IPS-NIHi7 (cell line): ENCODE data around the gene OR2D3.
A peak's percentile ranks its signal among the peaks of the same experiment; 100 is the strongest.
"Not testable (repeated sequence)": the region's sequence is repeated elsewhere in the genome, so short reads cannot be mapped to it uniquely, and the experiment has no call there.

Experiments used
- DNase-seq: peaks from one replicate; pipeline ENCODE4 v3.0.0; 2012; ENCODE audit warnings: mixed read lengths; ENCODE audit errors: extremely low spot score

The OR2D3 gene, protein sequence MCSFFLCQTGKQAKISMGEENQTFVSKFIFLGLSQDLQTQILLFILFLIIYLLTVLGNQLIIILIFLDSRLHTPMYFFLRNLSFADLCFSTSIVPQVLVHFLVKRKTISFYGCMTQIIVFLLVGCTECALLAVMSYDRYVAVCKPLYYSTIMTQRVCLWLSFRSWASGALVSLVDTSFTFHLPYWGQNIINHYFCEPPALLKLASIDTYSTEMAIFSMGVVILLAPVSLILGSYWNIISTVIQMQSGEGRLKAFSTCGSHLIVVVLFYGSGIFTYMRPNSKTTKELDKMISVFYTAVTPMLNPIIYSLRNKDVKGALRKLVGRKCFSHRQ

DNA sequence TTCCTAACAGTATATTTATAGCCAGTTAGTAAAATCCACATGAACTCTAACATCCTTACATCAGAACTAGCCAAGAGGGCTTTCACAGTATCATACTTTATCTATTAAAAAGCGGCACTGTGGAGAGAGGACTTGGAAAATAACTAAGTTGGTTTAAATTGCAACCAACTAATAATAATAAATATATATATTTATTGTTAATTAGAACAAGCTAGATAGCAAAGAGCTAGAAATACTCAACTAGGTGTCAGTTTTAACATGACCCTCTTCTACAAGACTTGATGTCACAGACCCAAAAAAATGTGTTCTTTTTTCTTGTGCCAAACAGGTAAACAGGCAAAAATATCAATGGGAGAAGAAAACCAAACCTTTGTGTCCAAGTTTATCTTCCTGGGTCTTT lies at the start of gene OR2D3:
Gene OR2D3 (plus strand): TSS at position 301 of the 400 bp plus-strand sequence. CDS start 0 bp downstream, at position 301.
- DNase-seq = no peak

DNA sequence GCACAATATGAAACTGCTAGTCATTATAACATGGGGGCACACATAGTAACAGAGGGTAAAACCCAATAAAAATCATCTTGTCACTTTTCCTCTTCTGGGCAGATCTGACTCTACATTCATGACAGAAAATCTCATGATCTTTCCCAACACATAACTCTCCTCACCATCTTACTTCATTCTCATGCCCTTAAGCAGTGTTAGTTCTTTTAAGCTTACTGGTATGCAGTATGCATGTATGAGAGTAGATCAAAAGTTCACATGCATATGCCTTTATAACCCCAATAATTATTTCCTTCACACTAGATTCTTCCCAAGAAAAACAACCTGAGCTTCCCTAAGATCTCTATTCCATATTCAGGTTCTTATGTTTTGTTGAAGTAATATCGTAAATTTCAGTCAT lies 49.5 kb upstream of the OR2D3 start:
- no peak for DNase-seq

DNA sequence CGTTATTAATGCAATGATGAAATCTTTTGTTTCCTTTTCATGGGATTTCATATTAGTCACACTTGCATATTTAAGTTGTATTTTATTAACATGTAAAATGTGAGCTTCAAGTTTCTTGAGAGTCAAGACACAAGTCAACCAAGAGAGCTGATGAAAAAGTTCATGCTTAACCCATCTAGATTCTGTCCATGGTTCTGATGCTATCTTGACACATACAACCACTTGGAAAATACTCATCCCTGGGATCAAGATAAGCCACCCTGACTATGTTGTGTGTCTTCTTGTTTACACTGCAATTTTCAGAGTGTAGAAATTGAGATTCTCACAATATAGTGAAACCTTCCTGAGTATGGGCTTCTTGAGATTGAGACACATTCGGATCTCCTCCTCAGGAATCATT lies 45.0 kb upstream of the OR2D3 start:
- no peak for DNase-seq

DNA sequence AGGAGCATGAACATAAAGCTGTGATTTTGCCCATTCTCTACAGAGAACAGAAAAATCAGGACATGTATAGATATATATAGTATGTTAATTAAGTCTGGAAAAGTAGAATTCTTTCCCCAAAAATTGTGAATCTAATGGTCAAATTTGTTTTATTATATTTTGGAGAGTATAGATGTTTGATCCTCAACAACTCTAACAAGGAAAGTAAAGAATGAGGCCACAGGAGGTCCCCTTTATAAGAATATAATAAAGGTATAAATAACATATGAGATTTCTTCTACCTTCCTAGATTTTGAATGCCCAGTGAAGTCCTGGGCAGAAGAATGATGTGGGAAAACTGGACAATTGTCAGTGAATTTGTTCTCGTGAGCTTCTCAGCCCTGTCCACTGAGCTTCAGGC lies 44.5 kb upstream of the OR2D3 start, which contains the start of gene OR10A4:
Gene OR10A4 (plus strand): TSS at position 301 of the 400 bp plus-strand sequence. CDS start 23 bp downstream, at position 324.
- DNase-seq = no peak

DNA sequence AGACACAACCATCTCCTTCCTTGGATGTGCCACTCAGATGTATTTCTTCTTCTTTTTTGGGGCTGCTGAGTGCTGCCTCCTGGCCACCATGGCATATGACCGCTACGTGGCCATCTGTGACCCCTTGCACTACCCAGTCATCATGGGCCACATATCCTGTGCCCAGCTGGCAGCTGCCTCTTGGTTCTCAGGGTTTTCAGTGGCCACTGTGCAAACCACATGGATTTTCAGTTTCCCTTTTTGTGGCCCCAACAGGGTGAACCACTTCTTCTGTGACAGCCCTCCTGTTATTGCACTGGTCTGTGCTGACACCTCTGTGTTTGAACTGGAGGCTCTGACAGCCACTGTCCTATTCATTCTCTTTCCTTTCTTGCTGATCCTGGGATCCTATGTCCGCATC lies 43.9 kb upstream of the OR2D3 start:
- no peak for DNase-seq

DNA sequence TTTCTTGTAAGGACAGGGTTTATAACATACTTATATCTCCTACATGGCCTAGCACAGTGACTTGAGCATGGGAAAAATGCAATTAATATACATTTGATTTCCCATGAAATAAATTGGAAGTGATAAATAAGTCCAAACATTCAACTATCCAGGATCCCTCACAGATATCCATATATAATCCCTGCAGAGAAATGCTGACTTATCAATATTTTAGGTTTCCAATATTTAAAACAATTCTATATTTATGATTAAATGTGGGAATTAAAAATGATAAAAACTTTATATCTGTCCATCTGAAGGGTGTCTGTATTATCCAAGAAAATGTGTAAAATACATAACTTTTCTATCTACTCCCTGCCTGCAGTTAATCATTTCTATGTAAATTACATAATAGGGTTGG lies 38.1 kb upstream of the OR2D3 start:
- no peak for DNase-seq

DNA sequence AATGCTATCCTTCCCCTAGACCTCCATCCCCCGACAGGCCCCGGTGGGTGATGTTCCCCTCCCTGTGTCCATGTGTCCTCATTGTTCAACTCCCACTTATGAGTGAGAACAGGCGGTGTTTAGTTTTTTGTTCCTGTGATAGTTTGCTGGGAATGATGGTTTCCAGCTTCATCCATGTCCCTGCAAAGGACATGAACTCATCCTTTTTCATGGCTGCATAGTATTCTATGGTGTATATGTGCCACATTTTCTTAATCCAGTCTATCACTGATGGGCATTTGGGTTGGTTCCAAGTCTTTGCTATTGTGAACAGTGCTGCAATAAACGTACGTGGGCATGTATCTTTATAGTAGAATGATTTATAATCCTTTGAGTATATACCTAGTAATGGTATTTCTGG lies 33.1 kb upstream of the OR2D3 start:
- not testable (repeated sequence) for DNase-seq

DNA sequence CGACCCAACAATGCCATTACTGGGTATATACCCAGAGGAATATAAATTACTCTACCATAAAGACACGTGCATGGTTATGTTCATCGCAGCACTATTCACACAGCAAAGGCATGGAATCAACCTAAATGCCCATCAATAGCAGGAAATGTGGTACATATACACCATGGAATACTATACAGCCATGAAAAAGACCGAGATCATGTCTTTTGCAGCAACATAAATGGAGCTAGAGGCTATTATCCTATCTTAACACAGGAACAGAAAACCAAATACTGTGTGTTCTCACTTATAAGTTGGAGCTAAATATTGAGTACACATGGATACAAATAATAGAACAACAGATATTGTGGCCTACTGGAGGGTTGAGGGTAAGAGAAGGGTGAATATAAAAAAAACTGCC lies 32.0 kb upstream of the OR2D3 start:
- DNase-seq = no peak

DNA sequence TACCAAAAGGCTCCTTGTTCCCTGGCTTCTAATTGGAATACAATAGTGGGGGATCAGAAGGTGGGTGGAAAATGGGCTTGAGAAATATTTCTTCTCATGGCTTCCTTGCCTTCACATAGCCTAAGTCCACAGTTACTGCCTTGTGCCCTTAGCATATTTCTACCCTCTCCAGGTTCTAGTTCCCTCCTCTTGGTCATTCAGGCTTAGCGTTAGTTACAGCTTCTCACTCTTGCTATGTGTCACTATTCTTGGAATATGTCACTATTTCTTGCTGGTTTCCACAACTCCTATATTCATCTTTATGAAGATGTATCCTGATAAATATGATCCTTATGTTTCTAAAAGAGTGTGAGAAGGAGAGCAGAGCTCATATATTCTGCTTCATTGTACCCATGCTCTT lies 31.0 kb upstream of the OR2D3 start:
- no peak for DNase-seq

DNA sequence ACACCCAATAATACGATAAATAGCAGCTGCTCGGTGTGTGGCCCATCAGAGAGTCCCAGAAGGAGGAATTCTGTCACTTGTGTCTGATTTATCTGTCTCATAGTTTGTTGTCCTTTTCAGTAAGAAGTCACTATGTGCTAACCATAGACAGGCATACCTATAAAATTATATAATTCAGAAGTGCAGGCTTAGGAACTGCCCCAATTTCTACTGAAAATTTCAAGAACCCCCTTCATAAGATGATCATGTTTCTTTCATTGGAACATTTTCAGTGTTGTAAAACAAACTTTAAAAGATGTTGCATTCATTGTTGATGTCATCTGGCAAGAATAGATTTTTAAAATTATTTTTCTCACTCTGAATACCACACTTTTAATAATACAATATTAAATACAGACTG lies 28.4 kb upstream of the OR2D3 start, which contains the start of gene OR2D2:
Gene OR2D2 (minus strand): TSS at position 101 of the 400 bp plus-strand sequence. CDS start 0 bp downstream, at position 101.
- no peak for DNase-seq

DNA sequence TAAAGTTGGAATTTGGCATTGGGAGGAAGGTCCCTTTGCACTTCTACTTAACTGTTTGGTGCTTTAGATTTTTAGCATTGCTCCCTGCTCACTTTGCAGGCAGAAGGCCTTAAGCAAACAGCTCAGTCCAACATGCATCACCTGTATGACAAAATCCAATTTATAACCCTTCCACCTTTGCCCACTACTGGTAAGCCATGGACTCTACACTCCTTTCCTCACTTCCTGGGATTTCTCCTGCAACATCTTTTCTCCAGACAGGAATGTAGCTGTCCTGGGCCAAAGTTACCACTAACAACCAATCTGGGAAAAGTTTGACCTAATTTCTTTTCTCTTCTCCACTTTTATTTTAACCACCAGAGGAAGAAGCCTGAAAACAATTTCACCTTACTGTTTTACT lies 26.7 kb upstream of the OR2D3 start:
- peak; percentile 24 for DNase-seq

DNA sequence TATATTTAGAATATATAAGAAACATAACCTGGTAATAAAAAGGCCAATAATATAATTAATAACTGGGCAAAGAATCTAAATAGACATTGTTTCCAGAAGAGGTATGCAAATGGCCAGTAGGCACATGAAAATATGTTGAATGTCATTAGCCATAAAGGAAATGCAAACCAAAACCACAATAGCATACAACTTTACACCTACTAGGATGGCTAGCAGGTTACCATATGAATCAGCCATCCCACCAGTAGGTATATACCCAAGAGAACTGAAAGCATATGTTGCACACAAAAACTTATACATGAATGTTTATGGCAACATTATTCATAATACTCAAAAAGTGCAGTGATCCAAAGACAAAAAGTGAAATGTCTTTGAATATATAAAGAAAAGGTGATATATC lies 25.8 kb upstream of the OR2D3 start:
- DNase-seq = no peak

DNA sequence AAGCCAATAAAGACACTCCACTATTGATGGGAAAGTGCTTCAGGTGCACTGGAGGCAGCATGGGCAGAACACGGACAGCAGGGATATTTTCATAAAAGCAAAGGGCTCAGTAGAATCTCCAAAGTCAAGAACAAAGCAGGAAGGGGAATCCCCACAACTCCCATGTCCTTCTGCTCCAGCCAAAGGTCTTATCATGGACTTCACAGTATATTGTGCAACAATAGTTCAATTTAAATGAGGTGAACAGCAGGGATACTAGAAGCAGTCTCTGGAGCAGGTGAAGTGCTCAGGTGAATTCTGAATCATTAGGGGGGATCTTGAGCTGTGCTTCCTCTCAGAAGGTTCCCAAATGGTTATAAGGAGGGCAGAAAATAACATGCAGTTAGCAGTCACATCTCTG lies 21.9 kb upstream of the OR2D3 start:
- DNase-seq = no peak

DNA sequence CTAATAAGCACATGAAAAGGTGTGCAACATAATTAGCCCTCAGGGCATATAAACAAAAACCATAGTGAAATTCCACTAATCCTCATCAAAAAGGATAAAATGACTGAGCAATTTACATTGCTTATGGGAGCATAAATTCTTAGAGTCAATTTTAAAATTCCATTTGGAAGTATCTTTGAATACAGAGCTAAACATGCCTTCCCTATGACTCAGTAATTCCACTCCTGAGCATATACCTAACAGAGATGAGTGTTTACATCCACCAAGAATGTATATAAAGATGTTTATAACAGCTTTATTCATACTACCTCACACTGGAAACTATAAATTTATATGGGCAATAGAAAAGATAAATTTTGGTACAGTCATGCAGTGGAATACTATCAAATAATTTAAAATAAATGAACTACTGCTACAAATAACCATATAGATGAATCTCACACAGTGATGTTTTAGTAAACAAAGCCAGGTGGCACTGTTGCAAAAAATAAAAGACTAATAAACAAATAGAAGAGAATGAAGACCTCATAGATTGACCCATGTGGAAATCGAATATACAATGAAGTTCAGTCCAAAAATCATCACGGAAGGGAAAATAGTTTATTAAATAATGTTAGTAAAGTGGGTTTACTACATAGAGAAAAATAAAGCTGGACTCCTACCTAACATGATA lies 20.3 kb upstream of the OR2D3 start:
- DNase-seq = no peak

DNA sequence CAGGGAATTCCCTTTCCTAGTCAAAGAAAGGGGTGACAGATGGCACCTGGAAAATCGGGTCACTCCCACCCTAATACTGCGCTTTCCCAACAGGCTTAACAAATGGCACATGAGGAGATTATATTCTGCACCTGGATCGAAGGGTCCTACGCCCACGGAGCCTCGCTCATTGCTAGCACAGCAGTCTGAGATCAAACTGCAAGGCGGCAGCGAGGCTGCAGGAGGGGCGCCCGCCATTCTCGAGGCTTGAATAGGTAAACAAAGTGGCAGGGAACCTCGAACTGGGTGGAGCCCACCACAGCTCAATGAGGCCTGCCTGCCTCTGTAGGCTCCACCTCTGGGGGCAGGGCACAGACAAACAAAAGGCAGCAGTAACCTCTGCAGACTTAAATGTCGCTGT lies 16.0 kb upstream of the OR2D3 start:
- DNase-seq = not testable (repeated sequence)

DNA sequence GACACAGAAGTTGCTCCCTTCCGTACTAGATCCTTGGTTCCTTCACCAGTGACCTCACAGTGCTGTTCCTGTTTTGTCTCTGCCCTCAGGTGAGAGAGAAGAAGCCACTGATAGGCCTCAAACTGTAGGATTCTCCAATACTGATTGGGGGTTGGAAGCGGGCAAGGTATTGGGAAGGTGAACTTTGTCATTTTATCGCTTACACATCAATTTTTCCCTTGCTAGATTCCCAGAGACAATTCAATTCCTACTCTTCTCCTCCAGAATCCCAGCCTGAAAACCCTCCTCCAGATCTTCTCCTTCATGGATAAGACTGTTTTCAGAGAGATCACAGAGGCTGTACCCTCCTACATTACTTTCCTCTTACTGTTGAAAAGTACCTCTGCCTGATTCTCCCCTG lies 9.4 kb upstream of the OR2D3 start:
- DNase-seq = no peak

DNA sequence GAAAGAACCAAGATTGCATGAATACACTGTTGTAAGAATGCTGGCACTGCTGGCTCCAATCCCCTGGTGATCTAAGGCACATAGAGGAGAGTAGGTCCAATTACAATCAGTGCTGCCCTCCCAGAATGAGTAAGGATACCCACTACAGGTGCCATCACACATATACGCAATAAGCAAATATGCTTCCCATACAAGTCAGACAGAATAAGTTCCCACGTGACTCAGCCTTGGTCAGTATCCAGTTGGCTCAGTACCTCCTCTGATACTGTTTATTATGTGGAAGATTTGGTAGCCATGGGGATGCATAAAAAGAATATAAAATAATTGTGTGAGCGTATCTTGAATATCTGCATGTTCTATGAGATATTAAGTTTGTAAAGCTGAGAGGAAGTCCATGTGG lies 8.9 kb upstream of the OR2D3 start:
- DNase-seq = no peak

DNA sequence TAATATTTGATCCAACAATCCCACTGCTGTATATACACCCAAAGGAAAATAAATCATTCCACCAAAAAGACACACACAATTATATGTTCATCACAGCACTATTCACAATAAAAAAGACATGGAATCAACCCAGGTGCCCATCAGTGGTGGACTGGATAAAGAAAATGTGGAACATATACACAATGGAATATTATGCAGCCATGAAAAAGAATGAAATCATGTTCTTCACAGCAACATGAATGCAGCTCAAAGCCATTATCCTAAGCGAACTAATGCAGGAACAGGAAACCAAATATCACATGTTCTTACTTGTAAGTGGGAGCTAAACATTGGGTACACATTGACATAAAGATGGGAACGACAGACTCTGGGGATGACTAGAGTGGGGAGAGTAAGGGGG lies 1.1 kb upstream of the OR2D3 start:
- DNase-seq = no peak

DNA sequence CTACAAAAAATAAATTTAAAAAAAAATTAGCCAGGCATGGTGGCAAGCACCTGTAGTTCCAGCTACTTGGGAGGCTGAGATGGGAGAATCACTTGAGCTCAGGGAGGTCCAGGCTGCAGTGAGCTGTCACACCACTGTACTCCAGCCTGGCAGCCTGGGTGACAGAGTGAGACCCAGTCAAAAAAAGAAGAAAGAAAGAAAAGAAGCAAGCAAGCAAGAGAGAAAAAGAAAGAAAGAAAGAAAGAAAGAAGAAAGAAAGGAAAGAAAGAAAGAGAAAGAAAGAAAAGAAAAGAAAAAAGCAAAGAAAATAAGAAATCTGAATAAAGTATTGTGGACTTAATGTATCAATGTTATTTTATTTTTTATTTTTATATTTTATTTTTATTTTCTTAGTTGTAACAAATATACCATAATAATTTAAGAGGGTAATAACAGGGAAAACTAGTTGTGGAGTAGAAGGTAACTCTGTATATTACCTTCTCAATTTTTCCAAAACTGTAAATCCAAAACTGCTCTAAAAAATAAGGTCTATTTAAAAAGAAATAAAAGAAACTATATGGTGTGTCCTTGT lies 4.3 kb downstream of the OR2D3 start:
- DNase-seq = no peak

DNA sequence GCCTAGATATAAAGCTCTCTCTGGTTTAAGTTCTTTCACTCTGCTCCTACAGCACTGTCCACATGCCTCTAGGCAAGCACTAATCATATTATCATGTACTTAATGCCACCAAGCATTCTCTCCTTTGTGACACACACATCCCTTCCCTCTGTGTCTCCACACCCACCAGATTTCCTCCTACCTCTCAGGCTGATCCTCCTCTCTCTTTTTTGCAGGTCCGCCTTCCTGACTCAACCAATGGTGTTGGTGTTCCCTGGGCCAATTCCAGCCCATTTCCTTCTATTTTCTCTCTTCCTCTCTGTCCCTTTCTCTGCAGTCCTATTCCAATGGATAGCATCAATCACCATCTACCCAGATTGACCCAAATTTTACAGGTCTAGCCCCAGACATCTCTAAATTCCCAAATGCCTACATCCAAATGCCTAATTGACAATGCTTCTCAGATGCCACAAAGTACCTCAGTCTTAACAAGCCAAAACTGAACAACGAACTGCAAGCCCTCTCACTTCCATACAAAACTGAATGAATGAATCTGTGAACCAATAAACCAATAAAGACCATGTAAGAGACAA lies 4.9 kb downstream of the OR2D3 start:
- DNase-seq = peak; percentile 38

DNA sequence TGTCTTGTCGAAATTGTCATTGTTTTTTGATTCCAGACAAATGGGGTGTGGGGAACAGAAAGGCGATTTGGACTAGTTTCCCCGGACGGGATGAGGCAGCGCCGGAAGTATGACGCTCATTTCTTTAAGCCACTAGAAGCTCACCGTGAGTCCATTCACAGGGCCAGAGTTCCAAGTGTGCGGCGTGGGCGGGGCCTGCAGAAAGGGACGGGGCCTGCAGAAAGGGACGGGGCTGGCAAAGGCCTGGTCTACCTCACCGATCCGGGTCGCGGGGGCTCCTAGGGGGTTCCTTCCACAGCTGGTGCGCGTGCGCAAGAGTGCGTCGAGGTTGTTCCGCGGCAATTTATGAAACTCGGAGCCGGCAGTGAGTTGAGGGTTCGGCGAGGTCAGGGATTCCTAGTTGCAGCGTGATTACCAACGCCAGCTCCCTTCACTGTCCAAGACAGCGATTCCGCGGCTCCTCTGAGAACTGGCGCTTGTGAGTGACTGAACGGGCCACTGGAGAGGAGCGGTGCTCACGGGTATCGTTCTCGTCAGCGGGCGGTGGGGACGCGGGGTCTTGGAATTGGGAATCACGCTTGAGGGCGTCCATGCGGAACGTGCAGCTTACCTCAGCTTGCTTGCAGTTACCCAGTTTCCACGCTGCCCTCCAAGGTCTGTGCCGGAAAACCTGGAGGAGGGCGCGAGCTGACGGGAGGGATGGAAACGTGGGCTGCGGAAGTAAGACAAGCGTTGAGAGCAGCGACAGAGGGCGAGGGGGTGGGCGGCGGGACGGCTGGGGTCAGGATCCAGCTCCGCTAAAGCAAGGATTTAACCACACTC lies 5.6 kb downstream of the OR2D3 start, which contains the start of gene ZNF215:
Gene ZNF215 (plus strand): TSS at position 219 of the 822 bp plus-strand sequence. CDS start 5,847 bp downstream, outside the sequence.
- peak; percentile 92 for DNase-seq
